SW 1271 (cell line): ENCODE data around the gene MAPKAPK2.

Experiments
- DNase-seq, 2 experiments: peaks; one replicate each; lab custom pipeline; 2025; lab: John Stamatoyannopoulos, UW

The MAPKAPK2 gene

GRCh38 chr1:206722751-206723461 lies 38.2 kb downstream of the MAPKAPK2 start:
- no peak for DNase-seq

- no peak for DNase-seq
Observed at GRCh38 chr1:206723462-206723804, 38.7 kb downstream of the MAPKAPK2 start.

- DNase-seq: no peak
Observed at GRCh38 chr1:206723805-206724472, 39.2 kb downstream of the MAPKAPK2 start.

GRCh38 chr1:206725109-206725963 lies 40.6 kb downstream of the MAPKAPK2 start:
- peak in 1 of 2 experiments; percentile 3 for DNase-seq

GRCh38 chr1:206727981-206728696 lies 43.4 kb downstream of the MAPKAPK2 start:
- no peak for DNase-seq

- no peak for DNase-seq
Observed at GRCh38 chr1:206728697-206728987, 43.9 kb downstream of the MAPKAPK2 start.

GRCh38 chr1:206729050-206729449 lies 44.3 kb downstream of the MAPKAPK2 start:
- no peak for DNase-seq

- no peak for DNase-seq
Observed at GRCh38 chr1:206729507-206729906, 44.8 kb downstream of the MAPKAPK2 start.

GRCh38 chr1:206732508-206732907 lies 47.8 kb downstream of the MAPKAPK2 start:
- no peak for DNase-seq

- DNase-seq: no peak
Observed at GRCh38 chr1:206732992-206733391, 48.3 kb downstream of the MAPKAPK2 start.

GRCh38 chr1:206734499-206735142 lies 49.9 kb downstream of the MAPKAPK2 start:
- DNase-seq: no peak

- no peak for DNase-seq
Observed at GRCh38 chr1:206735553-206736031, 50.9 kb downstream of the MAPKAPK2 start.

- no peak for DNase-seq
Observed at GRCh38 chr1:206736878-206737728, 52.4 kb downstream of the MAPKAPK2 start.

- no peak for DNase-seq
Observed at GRCh38 chr1:206737729-206738201, 53.1 kb downstream of the MAPKAPK2 start.

GRCh38 chr1:206738370-206739366 lies 54.0 kb downstream of the MAPKAPK2 start:
- peak in 1 of 2 experiments; percentile 8 for DNase-seq

GRCh38 chr1:206739411-206740076 lies 54.8 kb downstream of the MAPKAPK2 start:
- DNase-seq: no peak

GRCh38 chr1:206741142-206741701 lies 56.5 kb downstream of the MAPKAPK2 start:
- DNase-seq: no peak

GRCh38 chr1:206742719-206743383 lies 58.1 kb downstream of the MAPKAPK2 start:
- no peak for DNase-seq
